HL-60 (cell line): ENCODE results near the gene LRRC42.

ENCODE experiments used
- DNase-seq, 2 experiments: peaks; one replicate each; pipeline ENCODE4 v3.0.0-alpha.2; 2010 to 2020; ENCODE audit warnings: low read depth in 1 of 2, low spot score in 1 of 2
- H3K27ac ChIP-seq: fragments of 250-450 bp; sonication (Bioruptor Pico); replicated peaks from 2 replicates; pipeline ENCODE4 v1.5.1; 2020; ENCODE audit warnings: mild to moderate bottlenecking, moderate library complexity
- H3K27me3 ChIP-seq: fragments of 250-450 bp; sonication (Bioruptor Pico); 2 replicates; pipeline ENCODE4 v1.5.1; 2021; ENCODE audit warnings: mild to moderate bottlenecking, moderate library complexity; ENCODE audit not compliant: insufficient read depth, poor library complexity, severe bottlenecking
- H3K4me3 ChIP-seq: replicated peaks from 2 replicates; pipeline ENCODE4 v1.5.1; 2011; ENCODE audit warnings: mild to moderate bottlenecking, control low read depth, low read length; ENCODE audit not compliant: insufficient read depth
- CTCF ChIP-seq: IDR thresholded peaks from one replicate; pipeline ENCODE4 v1.5.1; 2011; ENCODE audit warnings: low read length, control low read depth, inconsistent platforms; ENCODE audit not compliant: insufficient read depth
- GABPA ChIP-seq: IDR thresholded peaks from 2 replicates; pipeline ENCODE4 v1.6.1; 2012; ENCODE audit warnings: low read depth
- POLR2AphosphoS5 ChIP-seq: IDR thresholded peaks from 2 replicates; pipeline ENCODE4 v1.6.1; 2012; ENCODE audit warnings: low read depth
- REST ChIP-seq: IDR thresholded peaks from 2 replicates; pipeline ENCODE4 v1.6.1; 2012; ENCODE audit warnings: low read depth; ENCODE audit not compliant: insufficient replicate concordance
- SPI1 ChIP-seq: IDR thresholded peaks from 2 replicates; pipeline ENCODE4 v1.6.1; 2012; ENCODE audit warnings: low read depth, mild to moderate bottlenecking, borderline replicate concordance

Gene LRRC42

GRCh38 chr1:53936430-53936829 is 9.7 kb upstream of the LRRC42 start:
- Histone ChIP-seq H3K27ac (no peak overlapping the region), H3K4me3 (no peak overlapping the region), H3K27me3 (no peaks in the 10 kb centered on the region)
- TF ChIP-seq SPI1: no peak
- no peak for TF ChIP-seq CTCF
- no peak for TF ChIP-seq GABPA
- TF ChIP-seq POLR2AphosphoS5: no peak
- TF ChIP-seq REST: no peak
- DNase-seq: no peak

- Histone ChIP-seq H3K27me3 (no peaks in the 10 kb centered on the region), H3K27ac (no peak overlapping the region), H3K4me3 (no peak overlapping the region)
- no peak for TF ChIP-seq REST
- TF ChIP-seq CTCF: no peak
- no peak for TF ChIP-seq GABPA
- no peak for TF ChIP-seq SPI1
- no peak for TF ChIP-seq POLR2AphosphoS5
- no peak for DNase-seq
Observed at GRCh38 chr1:53938136-53938830, 7.9 kb upstream of the LRRC42 start.

- DNase-seq: no peak
- Histone ChIP-seq H3K4me3 (no peak overlapping the region), H3K27ac (no peak overlapping the region), H3K27me3 (no peaks in the 10 kb centered on the region)
- no peak for TF ChIP-seq GABPA
- TF ChIP-seq CTCF: no peak
- TF ChIP-seq REST: no peak
- TF ChIP-seq POLR2AphosphoS5: no peak
- TF ChIP-seq SPI1: no peak
Observed at GRCh38 chr1:53942127-53942957, 3.8 kb upstream of the LRRC42 start.
